ENCODE measurements around the gene PPP2R5E.

The PPP2R5E gene

DNA sequence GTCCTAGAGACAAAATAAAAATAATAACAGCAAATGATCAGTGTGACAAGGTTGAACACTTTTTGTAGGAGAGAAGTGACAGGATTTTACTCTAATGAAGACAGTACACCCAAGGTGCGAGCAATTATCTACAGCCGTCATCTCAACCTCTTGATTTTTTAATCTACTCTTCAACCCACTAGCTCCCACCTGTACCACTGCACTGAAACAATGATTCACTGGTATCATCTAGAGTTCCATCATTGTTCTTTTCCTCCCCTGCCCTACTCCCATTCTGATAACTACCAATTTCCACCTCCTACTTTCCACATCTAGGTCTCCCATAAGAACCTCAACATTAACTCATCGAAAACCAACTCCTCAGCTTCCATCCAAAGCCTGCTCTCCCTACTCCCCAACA lies 99.8 kb downstream of the PPP2R5E start:
- peaks cover 36% of the 10 kb centered on the region for H3K4me1 Mint-ChIP-seq (ENCODE audit: low read depth)
- no peak overlapping the region for H3K27ac Mint-ChIP-seq
- no peaks in the 10 kb centered on the region for H3K9me3 Mint-ChIP-seq (ENCODE audit: low read depth)
- no peak overlapping the region for H3K4me3 Mint-ChIP-seq
- no peaks in the 10 kb centered on the region for H3K27me3 Mint-ChIP-seq
- peaks cover 14% of the 10 kb centered on the region for H3K36me3 Mint-ChIP-seq

DNA sequence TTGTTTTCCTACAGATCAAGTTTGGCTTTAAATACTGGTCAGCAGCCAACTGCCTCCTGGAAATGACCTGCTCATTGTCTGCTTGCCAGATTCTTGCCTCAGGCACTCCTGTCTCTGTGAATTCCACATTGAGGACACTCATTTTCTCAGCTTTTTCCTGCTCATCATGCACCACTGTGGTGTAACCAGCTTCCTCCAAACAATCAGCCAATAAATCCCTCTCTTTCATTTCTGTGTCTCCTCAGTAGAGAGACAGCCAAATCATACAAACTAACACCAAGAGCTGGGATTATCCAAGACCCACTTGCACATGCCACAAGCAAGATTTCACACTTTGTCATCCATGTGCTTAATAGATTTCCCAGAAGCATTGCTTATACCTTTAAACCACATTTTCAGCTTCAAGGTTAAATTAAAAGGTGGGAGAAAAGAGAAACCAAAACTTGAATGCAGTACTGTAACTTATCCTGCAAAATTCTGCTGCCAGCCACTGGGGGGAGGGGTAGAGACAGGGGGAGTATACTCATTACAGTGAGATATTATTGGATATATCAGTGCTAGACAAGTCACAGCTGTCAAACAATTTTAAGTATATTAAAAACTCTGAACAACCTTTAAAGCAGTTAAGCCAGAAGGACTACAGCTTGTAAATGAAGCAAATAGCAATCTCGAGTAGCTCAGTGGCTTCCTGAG lies 105.0 kb downstream of the PPP2R5E start:
- no peaks in the 10 kb centered on the region for H3K27me3 Mint-ChIP-seq
- peaks cover 7% of the 10 kb centered on the region for H3K36me3 Mint-ChIP-seq
- H3K4me3 Mint-ChIP-seq: peak overlapping the region; percentile 31
- H3K9me3 Mint-ChIP-seq (ENCODE audit: low read depth): no peaks in the 10 kb centered on the region
- H3K27ac Mint-ChIP-seq: peak overlapping the region; percentile 58
- peaks cover 65% of the 10 kb centered on the region for H3K4me1 Mint-ChIP-seq (ENCODE audit: low read depth)

DNA sequence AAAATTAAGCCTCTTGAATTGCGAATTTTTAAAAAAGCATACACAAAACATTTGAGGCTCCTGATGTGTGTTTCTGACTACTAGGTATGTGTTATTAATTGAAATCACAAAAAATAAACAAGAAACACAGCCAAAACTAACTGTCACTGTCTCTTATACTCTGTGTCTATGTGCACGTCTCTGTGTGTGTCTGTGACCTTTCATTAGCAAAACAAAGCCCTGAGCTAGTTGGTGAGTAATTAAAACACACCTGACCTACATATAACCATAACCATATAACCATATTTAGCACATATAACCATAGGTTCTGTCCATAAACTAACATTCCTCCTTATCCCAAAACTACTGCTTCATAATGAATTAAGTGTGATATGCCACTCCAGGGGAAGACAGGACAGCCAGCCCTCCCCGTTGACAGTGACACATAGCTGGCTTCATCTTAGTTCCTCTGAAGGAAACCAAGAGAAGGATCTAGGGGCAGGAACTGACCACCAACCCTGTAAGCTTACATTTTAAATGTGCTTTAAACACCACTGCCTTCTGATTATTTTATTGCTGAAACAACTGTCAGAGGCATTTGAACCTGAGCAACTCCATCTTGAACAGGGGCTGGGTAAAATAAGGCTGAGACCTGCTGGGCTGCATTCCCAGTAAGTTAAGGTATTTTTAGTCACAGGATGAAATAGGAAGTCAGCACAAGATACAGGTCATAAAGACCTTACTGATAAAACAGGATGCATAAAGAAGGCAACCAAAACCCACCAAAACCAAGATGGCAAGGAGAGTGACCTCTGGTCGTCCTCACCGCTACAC lies 106.7 kb downstream of the PPP2R5E start:
- Mint-ChIP-seq H3K4me1 (ENCODE audit: low read depth) (peaks cover 71% of the 10 kb centered on the region), H3K27ac (no peak overlapping the region), H3K4me3 (no peak overlapping the region), H3K27me3 (no peaks in the 10 kb centered on the region), H3K36me3 (peaks cover 5% of the 10 kb centered on the region), H3K9me3 (ENCODE audit: low read depth) (no peaks in the 10 kb centered on the region)

DNA sequence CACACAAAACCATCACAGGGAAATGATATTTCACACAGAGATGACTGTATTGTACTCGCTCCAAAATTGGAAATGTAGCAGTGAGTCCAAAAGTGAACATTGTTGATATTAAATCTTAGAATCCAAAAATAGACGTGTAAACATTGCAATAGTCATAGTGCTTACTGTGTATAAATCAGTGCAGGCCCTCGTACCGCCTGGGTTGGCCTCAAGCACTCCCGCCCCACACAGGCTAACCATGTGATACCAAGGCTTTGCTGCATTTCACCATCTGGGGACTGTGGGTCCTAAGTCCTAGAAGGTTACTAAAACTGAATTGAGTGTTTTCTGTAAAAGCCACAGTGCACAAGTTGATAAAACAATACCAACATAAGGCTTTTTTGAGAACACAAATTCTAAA lies 107.3 kb downstream of the PPP2R5E start:
- Mint-ChIP-seq H3K36me3 (no peaks in the 10 kb centered on the region), H3K4me3 (no peak overlapping the region), H3K27ac (peak overlapping the region; percentile 47), H3K4me1 (ENCODE audit: low read depth) (peaks cover 67% of the 10 kb centered on the region), H3K27me3 (no peaks in the 10 kb centered on the region), H3K9me3 (ENCODE audit: low read depth) (no peaks in the 10 kb centered on the region)

GRCh38 chr14:63435204-63435603 lies 108.0 kb downstream of the PPP2R5E start:
- H3K4me3 Mint-ChIP-seq: peak overlapping the region; percentile 56
- H3K27ac Mint-ChIP-seq: peak overlapping the region; percentile 47

DNA sequence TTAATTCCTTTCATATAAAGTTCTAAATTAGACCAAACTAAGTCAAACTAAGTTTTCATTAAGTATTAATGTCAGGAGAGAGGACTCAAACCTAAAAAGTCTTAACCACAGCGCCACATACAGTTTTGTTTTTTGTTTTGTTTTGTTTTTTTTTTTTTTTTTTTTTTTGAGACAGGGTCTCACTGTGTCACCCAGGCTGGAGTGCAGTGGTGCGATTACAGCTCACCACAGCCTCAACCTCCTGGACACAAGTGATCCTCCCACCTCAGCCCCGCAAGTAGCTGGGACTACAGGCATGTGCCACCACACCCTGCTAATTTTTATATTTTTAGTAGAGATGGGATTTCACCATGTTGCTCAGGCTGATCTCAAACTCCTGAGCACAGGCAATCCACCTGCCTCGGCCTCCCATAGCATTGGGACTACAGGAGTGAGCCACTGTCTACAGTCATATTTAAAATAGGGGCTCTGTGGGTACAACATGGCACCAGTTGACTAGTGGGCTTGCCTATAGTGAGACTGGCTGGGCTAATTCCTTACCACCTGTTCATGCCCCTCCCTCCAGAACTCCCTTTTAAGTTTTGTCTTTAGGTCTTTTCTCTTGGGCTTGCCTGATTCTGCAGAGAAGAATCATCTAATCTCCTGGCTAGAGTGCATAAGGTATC lies 110.2 kb downstream of the PPP2R5E start:
- no peaks in the 10 kb centered on the region for H3K27me3 Mint-ChIP-seq
- no peak overlapping the region for H3K4me3 Mint-ChIP-seq
- H3K4me1 Mint-ChIP-seq (ENCODE audit: low read depth): peaks cover 48% of the 10 kb centered on the region
- H3K27ac Mint-ChIP-seq: no peak overlapping the region
- no peaks in the 10 kb centered on the region for H3K36me3 Mint-ChIP-seq
- H3K9me3 Mint-ChIP-seq (ENCODE audit: low read depth): no peaks in the 10 kb centered on the region

More at GRCh38 chr14:63435204-63435603, 108.0 kb downstream of the PPP2R5E start:
- Mint-ChIP-seq H3K4me1 (ENCODE audit: low read depth) (peaks cover 65% of the 10 kb centered on the region), H3K36me3 (no peaks in the 10 kb centered on the region), H3K9me3 (ENCODE audit: low read depth) (no peaks in the 10 kb centered on the region), H3K27me3 (no peaks in the 10 kb centered on the region)

- no peak overlapping the region for H3K27ac Mint-ChIP-seq
- H3K27me3 Mint-ChIP-seq: no peaks in the 10 kb centered on the region
- no peaks in the 10 kb centered on the region for H3K9me3 Mint-ChIP-seq (ENCODE audit: low read depth)
- no peak overlapping the region for H3K4me3 Mint-ChIP-seq
- peaks cover 42% of the 10 kb centered on the region for H3K4me1 Mint-ChIP-seq (ENCODE audit: low read depth)
- H3K36me3 Mint-ChIP-seq: no peaks in the 10 kb centered on the region
Observed at GRCh38 chr14:63432228-63432627, 110.9 kb downstream of the PPP2R5E start.

- Mint-ChIP-seq H3K27ac (no peak overlapping the region), H3K4me1 (ENCODE audit: low read depth) (peaks cover 36% of the 10 kb centered on the region), H3K4me3 (no peak overlapping the region), H3K36me3 (peaks cover 3% of the 10 kb centered on the region), H3K27me3 (no peaks in the 10 kb centered on the region), H3K9me3 (ENCODE audit: low read depth) (no peaks in the 10 kb centered on the region)
Observed at GRCh38 chr14:63431466-63431865, 111.7 kb downstream of the PPP2R5E start.

DNA sequence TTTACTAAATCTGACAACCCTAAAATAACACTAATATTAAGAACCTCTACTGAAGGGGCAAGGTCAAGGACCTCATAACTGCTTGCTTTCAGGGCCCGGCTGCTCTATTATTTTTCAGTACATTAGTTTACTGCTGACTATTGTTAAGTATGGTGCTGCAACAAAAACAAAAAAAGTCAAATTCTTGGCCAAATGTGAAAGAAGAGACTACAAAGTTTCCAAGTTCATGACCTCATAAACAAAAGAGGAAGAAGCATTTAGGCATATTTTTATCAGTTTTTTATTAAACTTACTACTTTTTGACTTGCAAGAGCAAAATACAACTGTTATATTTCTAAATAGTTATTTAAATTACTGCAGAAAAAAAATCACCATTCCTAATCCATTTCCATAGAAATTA lies 114.7 kb downstream of the PPP2R5E start:
- Mint-ChIP-seq H3K9me3 (ENCODE audit: low read depth) (no peaks in the 10 kb centered on the region), H3K4me1 (ENCODE audit: low read depth) (peaks cover 26% of the 10 kb centered on the region), H3K36me3 (peaks cover 3% of the 10 kb centered on the region), H3K4me3 (no peak overlapping the region), H3K27me3 (no peaks in the 10 kb centered on the region), H3K27ac (no peak overlapping the region)

DNA sequence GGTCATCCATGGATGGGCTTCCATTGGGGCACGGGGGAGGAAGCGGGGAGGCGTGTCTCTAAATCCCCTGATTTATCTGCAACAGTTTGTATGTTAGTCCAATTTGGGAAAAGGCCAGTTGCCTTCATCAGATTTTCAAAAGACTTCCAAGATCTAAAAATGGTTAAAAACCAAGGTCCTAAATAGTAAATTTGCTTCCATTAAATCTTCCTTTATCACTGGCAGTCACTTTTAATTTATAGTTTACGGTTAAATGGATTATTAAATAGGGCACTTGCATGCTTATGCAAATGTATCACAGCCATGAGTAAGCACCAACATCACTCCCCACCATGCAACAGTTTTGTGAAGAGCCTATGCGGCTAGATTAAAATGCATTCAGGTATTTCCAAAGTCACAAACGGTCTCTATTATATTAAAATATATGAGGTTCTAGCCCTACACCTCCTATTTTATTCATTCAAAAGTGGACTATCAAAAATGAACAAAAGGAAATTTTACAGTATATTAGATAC lies 116.3 kb downstream of the PPP2R5E start:
- H3K36me3 Mint-ChIP-seq: peaks cover 7% of the 10 kb centered on the region
- H3K27me3 Mint-ChIP-seq: no peaks in the 10 kb centered on the region
- no peak overlapping the region for H3K27ac Mint-ChIP-seq
- H3K4me3 Mint-ChIP-seq: no peak overlapping the region
- peaks cover 17% of the 10 kb centered on the region for H3K4me1 Mint-ChIP-seq (ENCODE audit: low read depth)
- H3K9me3 Mint-ChIP-seq (ENCODE audit: low read depth): no peaks in the 10 kb centered on the region

- Mint-ChIP-seq H3K4me1 (ENCODE audit: low read depth) (peaks cover 15% of the 10 kb centered on the region), H3K27me3 (no peaks in the 10 kb centered on the region), H3K9me3 (ENCODE audit: low read depth) (no peaks in the 10 kb centered on the region), H3K4me3 (no peak overlapping the region), H3K27ac (no peak overlapping the region), H3K36me3 (peaks cover 26% of the 10 kb centered on the region)
Observed at GRCh38 chr14:63423889-63424288, 119.3 kb downstream of the PPP2R5E start.

DNA sequence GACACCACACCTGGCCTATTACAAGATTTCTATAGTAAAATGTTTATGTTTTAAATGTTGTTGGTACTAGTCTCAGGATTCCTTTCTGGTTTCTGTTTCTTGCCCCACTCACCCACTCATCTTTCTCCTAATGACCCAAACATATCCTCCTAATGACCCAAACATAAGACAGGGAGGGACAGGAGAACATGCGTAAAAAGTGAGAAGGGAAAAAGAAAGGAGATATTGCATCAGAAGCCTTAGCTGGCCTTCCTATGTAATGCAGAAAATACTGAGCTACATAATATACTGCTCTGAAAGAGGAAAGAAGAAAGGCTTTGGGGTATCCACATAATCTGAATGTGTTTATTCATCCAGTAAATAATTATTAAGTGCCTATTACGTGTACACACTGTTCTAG lies 119.8 kb downstream of the PPP2R5E start:
- no peaks in the 10 kb centered on the region for H3K9me3 Mint-ChIP-seq (ENCODE audit: low read depth)
- H3K27ac Mint-ChIP-seq: no peak overlapping the region

DNA sequence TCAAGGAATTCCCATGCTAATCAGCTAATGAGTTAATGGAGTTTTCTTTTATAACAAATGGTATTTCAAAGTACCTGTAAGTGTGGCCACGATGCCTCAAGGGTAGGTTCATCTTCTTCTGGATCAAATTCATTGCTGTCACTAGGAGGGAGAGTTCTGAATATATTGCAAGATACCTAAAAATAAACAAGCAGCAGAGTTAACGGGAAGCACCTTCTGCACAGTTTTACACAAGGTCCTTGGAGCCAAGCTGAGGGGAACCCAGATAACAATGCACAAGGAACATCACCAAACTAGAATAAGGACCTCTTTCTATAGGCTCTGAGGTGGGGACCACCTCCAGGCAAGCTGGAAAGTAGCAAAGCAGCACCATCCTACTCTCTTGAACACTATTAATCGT lies 121.3 kb downstream of the PPP2R5E start:
- no peaks in the 10 kb centered on the region for H3K9me3 Mint-ChIP-seq (ENCODE audit: low read depth)

More for the DNA sequence above, 119.8 kb downstream of the PPP2R5E start:
- Mint-ChIP-seq H3K27me3 (no peaks in the 10 kb centered on the region), H3K36me3 (peaks cover 26% of the 10 kb centered on the region), H3K4me1 (ENCODE audit: low read depth) (peaks cover 15% of the 10 kb centered on the region), H3K4me3 (no peak overlapping the region)

GRCh38 chr14:63421226-63421625 lies 122.0 kb downstream of the PPP2R5E start:
- Mint-ChIP-seq H3K27ac (no peak overlapping the region), H3K36me3 (peaks cover 23% of the 10 kb centered on the region), H3K9me3 (ENCODE audit: low read depth) (no peaks in the 10 kb centered on the region), H3K4me1 (ENCODE audit: low read depth) (peaks cover 11% of the 10 kb centered on the region), H3K4me3 (no peak overlapping the region), H3K27me3 (no peaks in the 10 kb centered on the region)

More for the DNA sequence above, 121.3 kb downstream of the PPP2R5E start:
- Mint-ChIP-seq H3K36me3 (peaks cover 25% of the 10 kb centered on the region), H3K4me3 (no peak overlapping the region), H3K27me3 (no peaks in the 10 kb centered on the region), H3K27ac (no peak overlapping the region), H3K4me1 (ENCODE audit: low read depth) (peaks cover 12% of the 10 kb centered on the region)

GRCh38 chr14:63418020-63418419 lies 125.2 kb downstream of the PPP2R5E start:
- Mint-ChIP-seq H3K4me1 (ENCODE audit: low read depth) (no peaks in the 10 kb centered on the region), H3K36me3 (peaks cover 25% of the 10 kb centered on the region), H3K9me3 (ENCODE audit: low read depth) (no peaks in the 10 kb centered on the region), H3K27ac (no peak overlapping the region), H3K27me3 (no peaks in the 10 kb centered on the region), H3K4me3 (no peak overlapping the region)
